ENCODE results near the gene MALRD1. TPM values are rescaled to one million over a fixed set of nuclear protein-coding genes. Genes with fewer than 3 reads are reported as not detected.

The MALRD1 gene
- polyA plus RNA-seq, 1 donor = 1.4 TPM

DNA sequence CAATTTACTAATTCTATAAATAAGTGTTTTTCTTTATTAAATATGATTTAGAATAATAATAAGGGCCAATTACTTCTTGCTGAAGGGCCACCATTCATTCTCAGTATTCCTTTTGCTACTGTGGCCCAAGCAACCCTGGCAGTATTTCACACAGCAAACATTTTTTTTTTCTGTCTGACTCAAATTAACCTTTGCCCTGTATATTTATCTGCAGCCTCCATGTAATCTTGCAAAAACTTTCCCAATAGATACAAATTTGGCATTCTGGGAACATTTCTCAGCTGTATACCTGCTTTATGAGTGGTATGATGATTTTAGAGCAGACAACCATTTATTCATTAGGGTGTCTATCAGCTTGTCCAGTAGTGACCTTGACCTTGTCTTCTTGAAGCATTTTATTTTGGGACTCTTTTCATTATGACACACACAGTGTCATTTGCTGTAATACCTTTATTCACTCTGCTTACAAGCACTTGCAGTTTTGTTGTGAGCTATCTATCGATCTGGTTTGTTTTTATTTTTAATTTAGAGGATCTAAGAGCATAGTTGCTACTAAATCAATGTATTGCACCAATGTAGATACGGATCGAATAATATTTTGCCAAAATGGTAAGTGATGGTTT is 607.9 kb downstream of the MALRD1 start:
- DNase-seq = no peak

- no peak for DNase-seq
Measured at GRCh38 chr10:19658131-19658530, 609.5 kb downstream of the MALRD1 start.

GRCh38 chr10:19658622-19659233 is 610.1 kb downstream of the MALRD1 start:
- DNase-seq = no peak

DNA sequence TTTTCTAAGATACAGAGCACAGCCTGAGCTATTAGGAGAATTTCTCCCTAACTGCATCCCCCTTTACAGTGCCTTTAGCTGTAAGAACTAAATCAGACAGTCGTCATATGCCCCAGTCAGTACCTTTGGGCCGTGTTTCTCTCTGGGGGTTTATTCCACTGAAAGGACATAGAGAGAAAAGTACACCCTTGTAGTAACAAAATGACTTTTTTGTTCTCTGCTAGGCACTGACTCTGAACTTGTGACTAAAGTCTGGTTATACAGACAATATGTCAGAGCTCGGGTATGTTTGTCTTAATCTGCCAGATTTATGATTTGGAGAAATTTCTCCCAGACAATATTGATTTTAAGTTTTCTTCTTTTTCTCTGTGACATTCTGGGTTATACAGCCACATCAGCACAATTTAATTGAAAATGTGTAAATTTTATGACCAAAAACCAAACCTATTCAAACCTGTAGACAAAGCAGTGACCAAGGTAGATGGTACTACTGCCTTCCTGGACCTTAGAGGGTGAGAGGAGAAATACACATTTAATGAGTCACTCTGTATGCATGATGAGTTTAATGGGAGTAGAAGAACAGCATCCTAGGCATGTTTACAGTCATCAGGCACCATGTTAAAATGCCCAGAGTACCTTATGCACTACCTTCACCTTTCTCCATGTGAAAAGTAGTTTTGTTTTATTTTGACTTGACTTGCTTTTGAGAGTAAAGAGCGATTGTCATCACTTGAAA is 611.5 kb downstream of the MALRD1 start:
- DNase-seq = no peak

DNA sequence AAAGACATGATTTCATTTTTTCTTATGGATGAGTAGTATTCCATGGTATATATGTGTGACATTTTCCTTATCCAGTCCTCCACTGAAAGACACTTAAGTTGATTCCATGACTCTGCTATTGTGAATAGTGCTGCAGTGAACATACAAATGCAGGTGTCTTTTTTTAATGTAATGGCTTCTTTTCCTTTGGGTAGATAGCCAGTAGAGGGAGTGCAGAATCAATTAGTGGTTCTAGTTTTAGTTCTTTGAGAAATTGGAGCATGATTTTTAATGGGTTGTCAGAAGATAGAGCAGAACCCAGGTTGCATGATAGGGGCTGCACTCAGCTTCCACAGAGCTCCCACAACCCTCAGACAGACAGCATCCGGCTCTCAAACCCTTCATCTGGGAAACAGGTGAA is 614.7 kb downstream of the MALRD1 start:
- no peak for DNase-seq

DNA sequence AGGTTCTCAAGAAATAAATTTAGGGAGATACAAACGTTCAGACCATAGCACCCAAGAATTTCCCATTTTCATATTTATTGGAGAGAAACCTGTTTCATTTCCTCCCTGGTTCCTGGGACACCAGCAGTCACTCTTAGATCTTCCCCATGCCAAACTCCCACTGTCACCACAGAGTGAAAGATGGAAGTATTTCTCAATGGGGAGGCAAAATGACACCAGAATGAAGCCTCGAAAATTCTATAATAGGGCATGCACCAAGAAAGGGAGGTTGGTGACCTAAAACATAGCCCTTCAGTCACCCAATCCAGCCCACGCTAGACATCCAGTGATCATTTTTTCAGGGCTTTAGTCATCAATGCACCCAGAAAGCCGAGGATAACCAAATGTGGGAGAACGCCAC is 619.5 kb downstream of the MALRD1 start:
- no peak for DNase-seq

GRCh38 chr10:19676063-19676462 is 627.5 kb downstream of the MALRD1 start:
- no peak for DNase-seq

- peak; percentile 43 for DNase-seq
Measured at GRCh38 chr10:19683356-19683755, 634.8 kb downstream of the MALRD1 start.

DNA sequence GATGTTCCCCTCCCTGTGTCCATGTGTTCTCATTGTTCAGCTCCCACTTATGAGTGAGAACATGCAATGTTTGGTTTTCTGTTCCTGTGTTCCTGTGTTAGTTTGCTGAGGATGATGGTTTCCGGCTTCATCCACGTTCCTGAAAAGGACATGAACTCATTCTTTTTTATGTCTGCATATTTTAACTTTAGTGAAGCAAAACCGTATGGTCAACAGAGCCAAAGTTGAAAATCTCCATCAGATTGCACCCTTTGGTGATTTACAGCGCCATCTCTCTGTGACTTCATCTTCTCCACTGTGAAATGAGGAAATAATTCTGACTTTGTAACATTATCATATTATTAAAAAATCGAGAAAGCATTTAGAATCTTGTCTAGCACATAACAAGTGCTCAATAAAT is 635.4 kb downstream of the MALRD1 start:
- DNase-seq = no peak

GRCh38 chr10:19688344-19688743 is 639.7 kb downstream of the MALRD1 start:
- DNase-seq = no peak

GRCh38 chr10:19689231-19689630 is 640.6 kb downstream of the MALRD1 start:
- no peak for DNase-seq

DNA sequence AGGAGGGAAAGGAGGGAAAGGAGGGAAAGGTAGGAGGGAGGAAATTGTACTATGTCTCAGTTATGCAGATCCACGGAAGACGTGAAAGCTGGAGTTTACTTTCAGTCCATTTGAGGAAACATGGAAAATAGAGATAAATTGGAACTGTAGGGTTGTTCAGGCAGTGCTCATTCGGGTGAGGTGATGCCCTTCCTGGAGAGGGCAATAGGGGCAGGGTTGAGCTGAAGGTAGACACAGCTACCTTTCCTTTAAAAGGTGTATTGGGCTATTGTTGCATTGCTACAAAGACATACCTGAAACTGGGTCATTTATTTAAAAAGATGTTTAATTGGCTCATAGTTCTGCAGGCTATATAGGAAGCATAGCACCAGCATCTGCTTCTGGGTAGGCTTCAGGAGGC is 650.7 kb downstream of the MALRD1 start:
- no peak for DNase-seq

- DNase-seq = no peak
Measured at GRCh38 chr10:19701427-19702052, 652.9 kb downstream of the MALRD1 start.

GRCh38 chr10:19702215-19702614 is 653.6 kb downstream of the MALRD1 start:
- DNase-seq = no peak

- no peak for DNase-seq
Measured at GRCh38 chr10:19704544-19704943, 655.9 kb downstream of the MALRD1 start.

DNA sequence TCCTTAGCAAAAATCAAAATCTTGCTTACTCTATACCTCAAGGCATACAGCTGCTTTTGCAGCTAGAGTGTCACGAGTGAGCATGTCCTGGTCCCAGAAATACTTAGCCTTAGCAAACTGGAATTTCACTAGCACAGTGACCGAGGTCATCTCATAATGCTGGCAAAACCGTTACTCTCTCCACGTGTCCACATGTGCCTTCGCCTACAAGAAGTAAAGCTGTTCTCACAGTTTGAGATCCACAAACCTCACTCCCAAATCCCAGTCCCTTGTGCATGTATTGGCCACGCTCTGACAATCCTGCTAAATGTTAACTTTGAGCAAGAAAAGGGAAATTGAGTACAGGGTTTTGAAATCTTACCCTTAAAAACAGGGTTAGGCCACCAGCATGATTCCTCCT is 656.6 kb downstream of the MALRD1 start:
- peak; percentile 63 for DNase-seq

DNA sequence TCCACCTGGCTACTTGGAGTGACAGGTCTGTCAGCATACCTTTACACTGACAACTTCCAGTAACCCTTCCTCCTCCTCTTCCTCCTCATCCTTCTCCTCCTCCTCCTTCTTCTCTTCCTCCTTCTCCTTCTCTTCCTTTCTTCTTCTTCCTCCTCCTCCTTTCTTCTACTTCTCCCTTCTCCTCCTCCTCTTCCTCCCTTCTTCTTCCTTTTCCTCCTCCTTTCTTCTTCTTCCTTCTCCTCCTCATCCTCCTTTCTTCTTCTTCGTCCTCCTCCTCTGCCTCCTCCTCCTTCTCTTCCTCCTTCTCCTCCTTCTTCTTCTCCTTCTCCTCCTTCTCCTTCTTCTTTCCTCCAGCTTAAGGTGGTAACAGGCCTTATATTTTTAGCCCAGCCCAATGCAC is 658.3 kb downstream of the MALRD1 start:
- no peak for DNase-seq

GRCh38 chr10:19707376-19707775 is 658.8 kb downstream of the MALRD1 start:
- DNase-seq = no peak

DNA sequence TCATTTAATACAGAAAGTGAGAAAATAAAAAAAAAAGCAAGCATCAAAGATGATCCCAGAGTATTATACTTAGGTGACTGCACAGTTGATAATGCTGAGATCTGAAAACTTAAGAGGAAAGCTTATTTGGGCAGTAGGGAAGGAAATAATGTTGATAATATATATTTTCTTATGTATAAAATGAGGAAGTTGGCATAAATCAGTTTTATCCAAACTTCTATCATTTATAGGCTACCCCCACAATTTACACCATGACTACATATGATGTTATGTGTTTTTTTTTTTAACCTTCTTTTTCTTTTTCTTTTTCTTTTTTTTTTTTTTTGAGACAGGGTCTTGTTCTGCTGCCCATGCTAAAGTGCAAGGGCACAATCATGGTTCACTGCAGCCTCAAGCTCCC is 659.4 kb downstream of the MALRD1 start:
- DNase-seq = no peak

- DNase-seq = no peak
Measured at GRCh38 chr10:19710600-19710999, 662.0 kb downstream of the MALRD1 start.

- no peak for DNase-seq
Measured at GRCh38 chr10:19713159-19713558, 664.6 kb downstream of the MALRD1 start.

DNA sequence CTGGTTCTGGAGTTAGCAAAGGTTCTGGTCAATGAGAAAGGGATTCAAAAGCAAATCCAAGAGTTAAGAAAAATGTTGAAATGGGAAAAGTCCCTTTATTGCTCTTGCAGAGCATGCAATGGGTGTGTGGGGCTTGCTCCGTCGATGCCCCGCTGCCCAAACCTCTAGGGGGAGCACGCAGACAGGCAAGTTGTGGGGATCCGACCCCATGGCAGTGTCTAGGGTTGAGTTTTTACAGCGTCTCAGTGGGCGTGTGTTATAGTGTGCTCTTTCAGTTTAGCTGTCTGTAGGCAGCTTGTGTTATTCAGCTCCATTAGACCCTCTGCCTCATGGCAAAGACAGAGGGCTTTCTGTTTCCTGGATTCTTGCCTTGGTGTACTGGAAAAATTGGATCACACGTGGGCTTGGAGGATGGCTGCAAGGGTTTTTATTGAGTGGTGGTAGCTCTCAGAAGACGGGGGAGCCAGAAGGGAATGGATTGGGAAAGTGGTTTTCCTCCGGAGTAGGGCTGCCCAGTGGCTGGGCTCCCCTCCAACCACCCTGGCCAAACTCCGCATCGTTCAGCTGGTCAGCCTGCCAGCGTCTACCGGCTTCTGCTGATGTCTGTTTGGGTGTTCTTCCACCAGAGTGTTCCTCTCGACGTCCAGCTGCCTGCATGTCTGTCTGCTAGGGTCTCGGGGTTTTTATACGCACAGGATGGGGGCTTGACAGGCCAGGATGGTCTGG is 665.4 kb downstream of the MALRD1 start:
- no peak for DNase-seq

- peak; percentile 31 for DNase-seq
Measured at GRCh38 chr10:19719284-19719683, 670.7 kb downstream of the MALRD1 start.
